ENCODE results near the gene CCDC68. TPM values are rescaled to one million over a fixed set of nuclear protein-coding genes. Genes with fewer than 3 reads are reported as not detected.

The CCDC68 gene
- total and polyA plus RNA-seq, 2 of the 13 experiments (the other 11 are each of a cell fraction or from before 2014, with no cell fraction given): 4.6 to 13.3 TPM

- TF ChIP-seq SNAI1 (CRISPR knock-in tag; IDR thresholded peaks at IDR 0.05; ENCODE audit: borderline replicate concordance) (no peak), PLRG1 (conservative IDR thresholded peaks at IDR 0.05) (no peak), GMEB2 (CRISPR knock-in tag; IDR thresholded peaks at IDR 0.05; ENCODE audit: low read depth) (no peak; the same call in 1 of the 2 replicates), HNF4G (IDR thresholded peaks at IDR 0.05; ENCODE audit: borderline replicate concordance, low read depth, low read length) (peak; percentile 96), HNF4G (CRISPR knock-in tag; IDR thresholded peaks at IDR 0.05; ENCODE audit: borderline replicate concordance, low read depth) (peak; percentile 88; the same call in 1 of the 2 replicates), MEIS1 (CRISPR knock-in tag; IDR thresholded peaks at IDR 0.05; ENCODE audit: borderline replicate concordance) (no peak), FLYWCH1 (CRISPR knock-in tag; IDR thresholded peaks at IDR 0.05) (no peak), ZNF136 (CRISPR knock-in tag; IDR thresholded peaks at IDR 0.05; ENCODE audit: low read depth) (no peak), GATAD1 (CRISPR knock-in tag; IDR thresholded peaks at IDR 0.05) (peak; percentile 58; the same call in 1 of the 2 replicates), CBFB (CRISPR knock-in tag; IDR thresholded peaks at IDR 0.05) (0 out of 2 replicates have a peak, but pooled peaks have one; percentile 16), CBX2 (IDR thresholded peaks at IDR 0.05; ENCODE audit: low read depth, low read length) (no peak), CBX2 (CRISPR knock-in tag; IDR thresholded peaks at IDR 0.05; ENCODE audit: low read depth) (no peak), ZNF350 (CRISPR knock-in tag; IDR thresholded peaks at IDR 0.05; ENCODE audit: borderline replicate concordance, low read depth) (0 out of 2 replicates have a peak, but pooled peaks have one; percentile 32), CEBPB (IDR thresholded peaks at IDR 0.05; ENCODE audit: borderline replicate concordance, low read depth, low read length) (peak; percentile 56), MEIS2 (CRISPR knock-in tag; IDR thresholded peaks at IDR 0.05) (peak; percentile 80), ZNF432 (CRISPR knock-in tag; IDR thresholded peaks at IDR 0.05; ENCODE audit: borderline replicate concordance) (no peak), BCL6 (CRISPR knock-in tag; IDR thresholded peaks at IDR 0.05) (peak; percentile 92), ZNF710 (CRISPR knock-in tag; IDR thresholded peaks at IDR 0.05; ENCODE audit: borderline replicate concordance) (peak; percentile 85; the same call in 1 of the 2 replicates), FOXK1 (CRISPR knock-in tag; IDR thresholded peaks at IDR 0.05; ENCODE audit: borderline replicate concordance, low read depth) (peak; percentile 83; the same call in 1 of the 2 replicates)
- TF ChIP-seq, protein P1, sequence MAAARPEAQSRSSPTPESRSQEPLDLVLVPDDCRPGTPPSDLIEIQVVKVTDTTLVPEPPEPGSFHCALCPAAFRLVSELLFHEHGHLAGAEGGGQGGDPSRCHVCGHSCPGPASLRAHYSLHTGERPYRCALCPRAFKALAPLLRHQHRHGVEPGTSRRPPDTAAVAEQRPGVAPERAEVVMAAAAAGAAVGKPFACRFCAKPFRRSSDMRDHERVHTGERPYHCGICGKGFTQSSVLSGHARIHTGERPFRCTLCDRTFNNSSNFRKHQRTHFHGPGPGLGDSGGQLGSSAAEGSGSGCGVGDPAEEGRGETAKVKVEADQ (CRISPR knock-in tag; IDR thresholded peaks at IDR 0.05; ENCODE audit: borderline replicate concordance): peak; percentile 81; the same call in 1 of the 2 replicates
- TF ChIP-seq, protein P2, sequence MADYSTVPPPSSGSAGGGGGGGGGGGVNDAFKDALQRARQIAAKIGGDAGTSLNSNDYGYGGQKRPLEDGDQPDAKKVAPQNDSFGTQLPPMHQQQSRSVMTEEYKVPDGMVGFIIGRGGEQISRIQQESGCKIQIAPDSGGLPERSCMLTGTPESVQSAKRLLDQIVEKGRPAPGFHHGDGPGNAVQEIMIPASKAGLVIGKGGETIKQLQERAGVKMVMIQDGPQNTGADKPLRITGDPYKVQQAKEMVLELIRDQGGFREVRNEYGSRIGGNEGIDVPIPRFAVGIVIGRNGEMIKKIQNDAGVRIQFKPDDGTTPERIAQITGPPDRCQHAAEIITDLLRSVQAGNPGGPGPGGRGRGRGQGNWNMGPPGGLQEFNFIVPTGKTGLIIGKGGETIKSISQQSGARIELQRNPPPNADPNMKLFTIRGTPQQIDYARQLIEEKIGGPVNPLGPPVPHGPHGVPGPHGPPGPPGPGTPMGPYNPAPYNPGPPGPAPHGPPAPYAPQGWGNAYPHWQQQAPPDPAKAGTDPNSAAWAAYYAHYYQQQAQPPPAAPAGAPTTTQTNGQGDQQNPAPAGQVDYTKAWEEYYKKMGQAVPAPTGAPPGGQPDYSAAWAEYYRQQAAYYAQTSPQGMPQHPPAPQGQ (CRISPR knock-in tag; IDR thresholded peaks at IDR 0.05; ENCODE audit: borderline replicate concordance): no peak; the same call in 1 of the 2 replicates
- TF ChIP-seq, protein P3, sequence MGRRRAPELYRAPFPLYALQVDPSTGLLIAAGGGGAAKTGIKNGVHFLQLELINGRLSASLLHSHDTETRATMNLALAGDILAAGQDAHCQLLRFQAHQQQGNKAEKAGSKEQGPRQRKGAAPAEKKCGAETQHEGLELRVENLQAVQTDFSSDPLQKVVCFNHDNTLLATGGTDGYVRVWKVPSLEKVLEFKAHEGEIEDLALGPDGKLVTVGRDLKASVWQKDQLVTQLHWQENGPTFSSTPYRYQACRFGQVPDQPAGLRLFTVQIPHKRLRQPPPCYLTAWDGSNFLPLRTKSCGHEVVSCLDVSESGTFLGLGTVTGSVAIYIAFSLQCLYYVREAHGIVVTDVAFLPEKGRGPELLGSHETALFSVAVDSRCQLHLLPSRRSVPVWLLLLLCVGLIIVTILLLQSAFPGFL (CRISPR knock-in tag; IDR thresholded peaks at IDR 0.05): no peak
These were observed 13.1 kb downstream of the CCDC68 start (continued) for GRCh38 chr18:54946149-54946581.

Measured in HepG2 (cell line).